ENCODE data around the gene XPR1. TPM values are rescaled to one million over a fixed set of nuclear protein-coding genes. Genes with fewer than 3 reads are reported as not detected.

The XPR1 gene
- total and polyA plus RNA-seq, 2 donors (not counting 3 experiments of a cell fraction or from before 2014, with no cell fraction given): 23.9 to 26.7 TPM

- no TSS peak for BruUV-seq (replicated peaks)
- ChIA-PET POLR2A (no interaction called here), CTCF (no interaction called here)
- H3K4me2 ChIP-seq (ENCODE audit: insufficient read depth, low read length): no peak overlapping the region
- H3K4me1 ChIP-seq (ENCODE audit: control insufficient read depth, extremely low read depth, insufficient read depth, low read length): no peaks in the 10 kb centered on the region
- dilution Hi-C loops (cut with MboI; ENCODE audit: extremely low pct_ligation_motif_present, low sequenced_read_pairs): no loop called here
- intact Hi-C loops (cut with micrococcal nuclease): no loop called here
- no peaks in the 10 kb centered on the region for H3K27me3 ChIP-seq (ENCODE audit: control insufficient read depth in 2 of 2, insufficient read depth in 2 of 2, low read length in 2 of 2)
- no peak overlapping the region for H3K9ac ChIP-seq (replicated peaks; ENCODE audit: extremely low read depth, insufficient read depth, low read length)
- no peak overlapping the region for H3K4me3 ChIP-seq (replicated peaks in 1 of 3; ENCODE audit: insufficient read depth in 1 of 3, low read depth in 1 of 3, low read length in 3 of 3)
- FAIRE-seq (no peak), DNase-seq (ENCODE audit: low read depth, low spot score) (no peak)
- no peak overlapping the region for H3K27ac ChIP-seq (ENCODE audit: insufficient read depth, low read depth, low read length)
- no peaks in the 10 kb centered on the region for H3K9me3 ChIP-seq (replicated peaks; ENCODE audit: control insufficient read depth, insufficient read depth, low read length)
- no peak for TF ChIP-seq POLR2AphosphoS5 (IDR thresholded peaks at IDR 0.05; ENCODE audit: insufficient read depth, low read depth, low read length)
- peaks cover 1% of the 10 kb centered on the region for H3K9me1 ChIP-seq (replicated peaks; ENCODE audit: control insufficient read depth, extremely low read depth, insufficient read depth, low read length)
- H2AFZ ChIP-seq (ENCODE audit: low read depth, low read length): no peak overlapping the region
- H4K20me1 ChIP-seq (replicated peaks; ENCODE audit: control insufficient read depth, extremely low read depth, insufficient read depth, low read length): no peaks in the 10 kb centered on the region
- H3K79me2 ChIP-seq (ENCODE audit: control insufficient read depth, insufficient read depth, low read length): no peaks in the 10 kb centered on the region
- H3K36me3 ChIP-seq (ENCODE audit: control insufficient read depth in 2 of 2, extremely low read depth in 1 of 2, insufficient read depth in 2 of 2, low read length in 2 of 2): peaks cover 0 to 2% of the 10 kb centered on the region in 2 experiments
These were observed 179.5 kb downstream of the XPR1 start for GRCh38 chr1:180811298-180811697.

GRCh38 chr1:180811886-180812285 lies 180.1 kb downstream of the XPR1 start:
- no peak overlapping the region for H3K4me2 ChIP-seq (ENCODE audit: insufficient read depth, low read length)
- no peak for FAIRE-seq
- dilution Hi-C loops (cut with MboI; ENCODE audit: extremely low pct_ligation_motif_present, low sequenced_read_pairs): no loop called here

More at GRCh38 chr1:180811886-180812285, 180.1 kb downstream of the XPR1 start:
- no peak overlapping the region for H3K4me3 ChIP-seq (replicated peaks in 1 of 3; ENCODE audit: insufficient read depth in 1 of 3, low read depth in 1 of 3, low read length in 3 of 3)
- intact Hi-C loops (cut with micrococcal nuclease): no loop called here
- no peak overlapping the region for H3K9ac ChIP-seq (replicated peaks; ENCODE audit: extremely low read depth, insufficient read depth, low read length)
- H3K79me2 ChIP-seq (ENCODE audit: control insufficient read depth, insufficient read depth, low read length): no peaks in the 10 kb centered on the region
- no peak overlapping the region for H2AFZ ChIP-seq (ENCODE audit: low read depth, low read length)
- no peak for DNase-seq (ENCODE audit: low read depth, low spot score)
- POLR2A ChIA-PET: no interaction called here
- no peak overlapping the region for H3K27ac ChIP-seq (ENCODE audit: insufficient read depth, low read depth, low read length)
- H3K9me3 ChIP-seq (replicated peaks; ENCODE audit: control insufficient read depth, insufficient read depth, low read length): no peaks in the 10 kb centered on the region
- no peak for TF ChIP-seq JUN (IDR thresholded peaks at IDR 0.05; ENCODE audit: borderline replicate concordance, insufficient read depth, insufficient read length, low read depth)
- no peak for TF ChIP-seq MAX (IDR thresholded peaks at IDR 0.05; ENCODE audit: insufficient read depth, insufficient read length)
- no peak for TF ChIP-seq GATA2 (IDR thresholded peaks at IDR 0.05; ENCODE audit: insufficient read depth, insufficient read length, low read depth, low read length)
- no peak for TF ChIP-seq FOS (IDR thresholded peaks at IDR 0.05; ENCODE audit: borderline replicate concordance, insufficient read depth, low read length)
- TF ChIP-seq POLR2A (IDR thresholded peaks at IDR 0.05; ENCODE audit: low read depth, low read length): no peak
- no peak for TF ChIP-seq EZH2 (IDR thresholded peaks at IDR 0.05; ENCODE audit: borderline replicate concordance, low read depth, low read length, severe bottlenecking)
- no peak for TF ChIP-seq POLR2AphosphoS5 (IDR thresholded peaks at IDR 0.05; ENCODE audit: insufficient read depth, low read depth, low read length)
- TF ChIP-seq MYC (IDR thresholded peaks at IDR 0.05; ENCODE audit: low read depth, low read length): no peak
- no peak for TF ChIP-seq CTCF (IDR thresholded peaks at IDR 0.05; ENCODE audit: extremely low read depth in 1 of 2, insufficient read depth in 1 of 2, low read depth in 1 of 2, low read length in 2 of 2)
- no peaks in the 10 kb centered on the region for H3K4me1 ChIP-seq (ENCODE audit: control insufficient read depth, extremely low read depth, insufficient read depth, low read length)
- peaks cover 3% of the 10 kb centered on the region for H3K9me1 ChIP-seq (replicated peaks; ENCODE audit: control insufficient read depth, extremely low read depth, insufficient read depth, low read length)
- H4K20me1 ChIP-seq (replicated peaks; ENCODE audit: control insufficient read depth, extremely low read depth, insufficient read depth, low read length): no peaks in the 10 kb centered on the region
- H3K27me3 ChIP-seq (ENCODE audit: control insufficient read depth in 2 of 2, insufficient read depth in 2 of 2, low read length in 2 of 2): no peaks in the 10 kb centered on the region
- CTCF ChIA-PET: no interaction called here
- peaks cover 0 to 2% of the 10 kb centered on the region in 2 experiments for H3K36me3 ChIP-seq (ENCODE audit: control insufficient read depth in 2 of 2, extremely low read depth in 1 of 2, insufficient read depth in 2 of 2, low read length in 2 of 2)
- no TSS peak for BruUV-seq (replicated peaks)

Measured in endothelial cell of umbilical vein (primary cell).